ENCODE results near the gene ANKRD27.
"Not testable (repeated sequence)": the region's sequence is repeated elsewhere in the genome, so short reads cannot be mapped to it uniquely, and the experiment has no call there.

ANKRD27 gene

GRCh38 chr19:32656379-32656778, 18.6 kb downstream of the ANKRD27 start:
- H3K4me3 ChIP-seq (ENCODE audit: low read depth, low read length) = not testable (repeated sequence)

GRCh38 chr19:32653599-32653915, 21.4 kb downstream of the ANKRD27 start:
- H3K4me3 ChIP-seq (ENCODE audit: low read depth, low read length) = no peak overlapping the region

- H3K4me3 ChIP-seq (ENCODE audit: low read depth, low read length) = no peak overlapping the region
These were observed 21.9 kb downstream of the ANKRD27 start for GRCh38 chr19:32652894-32653598.

- H3K4me3 ChIP-seq (ENCODE audit: low read depth, low read length) = not testable (repeated sequence)
These were observed 22.6 kb downstream of the ANKRD27 start for GRCh38 chr19:32652331-32652730.

GRCh38 chr19:32651729-32652140, 23.2 kb downstream of the ANKRD27 start:
- no peak overlapping the region for H3K4me3 ChIP-seq (ENCODE audit: low read depth, low read length)

GRCh38 chr19:32650671-32651070, 24.3 kb downstream of the ANKRD27 start:
- no peak overlapping the region for H3K4me3 ChIP-seq (ENCODE audit: low read depth, low read length)

GRCh38 chr19:32649751-32650150, 25.2 kb downstream of the ANKRD27 start:
- H3K4me3 ChIP-seq (ENCODE audit: low read depth, low read length) = no peak overlapping the region

GRCh38 chr19:32647361-32647760, 27.6 kb downstream of the ANKRD27 start:
- H3K4me3 ChIP-seq (ENCODE audit: low read depth, low read length) = no peak overlapping the region

GRCh38 chr19:32646556-32646955, 28.4 kb downstream of the ANKRD27 start:
- H3K4me3 ChIP-seq (ENCODE audit: low read depth, low read length) = no peak overlapping the region

GRCh38 chr19:32642771-32643170, 32.2 kb downstream of the ANKRD27 start:
- H3K4me3 ChIP-seq (ENCODE audit: low read depth, low read length) = no peak overlapping the region

GRCh38 chr19:32638625-32639024, 36.4 kb downstream of the ANKRD27 start:
- H3K4me3 ChIP-seq (ENCODE audit: low read depth, low read length) = no peak overlapping the region

- no peak overlapping the region for H3K4me3 ChIP-seq (ENCODE audit: low read depth, low read length)
These were observed 37.5 kb downstream of the ANKRD27 start for GRCh38 chr19:32637480-32637879.

GRCh38 chr19:32631381-32631780, 43.6 kb downstream of the ANKRD27 start:
- no peak overlapping the region for H3K4me3 ChIP-seq (ENCODE audit: low read depth, low read length)

GRCh38 chr19:32630338-32630737, 44.6 kb downstream of the ANKRD27 start:
- H3K4me3 ChIP-seq (ENCODE audit: low read depth, low read length) = no peak overlapping the region

GRCh38 chr19:32627714-32628270, 47.2 kb downstream of the ANKRD27 start:
- no peak overlapping the region for H3K4me3 ChIP-seq (ENCODE audit: low read depth, low read length)

GRCh38 chr19:32626969-32627368, 48.0 kb downstream of the ANKRD27 start:
- no peak overlapping the region for H3K4me3 ChIP-seq (ENCODE audit: low read depth, low read length)

GRCh38 chr19:32624410-32624809, 50.6 kb downstream of the ANKRD27 start:
- no peak overlapping the region for H3K4me3 ChIP-seq (ENCODE audit: low read depth, low read length)

GRCh38 chr19:32622002-32622401, 53.0 kb downstream of the ANKRD27 start:
- no peak overlapping the region for H3K4me3 ChIP-seq (ENCODE audit: low read depth, low read length)

GRCh38 chr19:32619051-32619685, 55.8 kb downstream of the ANKRD27 start:
- H3K4me3 ChIP-seq (ENCODE audit: low read depth, low read length) = no peak overlapping the region

GRCh38 chr19:32615569-32615968, 59.4 kb downstream of the ANKRD27 start:
- no peak overlapping the region for H3K4me3 ChIP-seq (ENCODE audit: low read depth, low read length)

GRCh38 chr19:32614916-32615315, 60.1 kb downstream of the ANKRD27 start:
- H3K4me3 ChIP-seq (ENCODE audit: low read depth, low read length) = no peak overlapping the region

- no peak overlapping the region for H3K4me3 ChIP-seq (ENCODE audit: low read depth, low read length)
These were observed 62.0 kb downstream of the ANKRD27 start for GRCh38 chr19:32613008-32613407.
